HG03457 (cell line): ENCODE measurements around the gene INSYN2A.

ENCODE experiments used
- ATAC-seq: cut with Tn5 transposase; IDR thresholded peaks from one replicate; pipeline ENCODE4 v1.9.1; 2021; ENCODE audit warnings: moderate number of reproducible peaks; ENCODE audit not compliant: unreplicated experiment

INSYN2A gene

DNA sequence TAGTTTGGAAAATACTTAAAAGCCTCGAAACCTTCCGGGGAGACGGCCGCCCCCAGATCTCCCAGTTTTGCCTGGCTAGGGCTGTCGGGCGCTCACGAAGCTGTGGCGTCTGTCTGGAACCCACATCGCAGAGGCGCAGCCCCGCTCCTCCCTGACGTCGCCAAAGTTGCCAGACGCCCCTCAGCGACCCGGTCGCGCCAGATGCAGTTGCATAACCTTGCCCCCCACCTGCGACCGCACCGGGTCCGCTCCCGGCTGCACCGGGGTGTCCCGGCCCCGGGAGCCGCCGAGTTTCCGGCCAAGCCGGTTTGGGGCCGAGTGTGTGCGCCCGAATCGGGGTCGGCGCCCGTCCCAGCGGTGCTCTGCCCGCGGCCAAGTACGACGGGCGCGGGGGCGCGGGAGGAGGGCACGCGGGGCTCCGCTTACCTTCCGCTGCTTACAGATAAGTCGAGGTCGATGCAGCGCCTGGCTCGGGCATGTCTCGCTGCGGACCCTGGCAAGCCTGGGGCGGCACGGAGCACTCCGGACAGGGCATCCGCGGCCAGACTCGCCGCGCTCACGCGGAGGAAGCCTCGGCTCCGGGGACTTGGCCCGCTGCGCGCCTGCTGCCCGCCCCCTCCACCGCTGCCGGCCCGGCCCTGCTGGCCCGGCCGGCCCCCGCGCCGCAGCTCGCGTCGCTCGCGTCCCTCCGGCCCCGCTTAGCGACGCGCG, 665 bp downstream of the INSYN2A start:
- no peak for ATAC-seq

- no peak for ATAC-seq
Observed at GRCh38 chr10:127195041-127195506, 1.3 kb downstream of the INSYN2A start.

DNA sequence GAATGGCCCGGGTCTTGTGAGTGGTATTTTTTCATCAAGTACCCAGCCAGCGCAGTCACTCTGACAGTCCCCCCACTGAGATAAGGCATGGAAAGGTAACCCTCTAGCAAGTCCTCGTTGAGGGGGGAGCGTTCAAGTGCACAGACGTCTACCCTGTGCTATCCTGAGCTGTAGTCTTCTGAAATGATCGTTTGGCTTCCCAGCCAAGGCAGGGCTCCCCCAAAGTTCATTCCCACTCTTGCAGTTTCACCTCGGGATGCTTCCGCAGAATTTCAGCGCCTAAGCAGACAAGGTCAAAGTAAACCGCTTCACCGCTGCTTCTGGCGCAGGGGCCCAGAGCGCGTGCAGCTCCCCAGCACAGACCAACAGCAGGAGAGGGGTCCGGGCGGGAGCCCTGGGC, 1.8 kb downstream of the INSYN2A start:
- ATAC-seq, result no peak

- ATAC-seq, result no peak
Observed at GRCh38 chr10:127194111-127194510, 2.3 kb downstream of the INSYN2A start.

DNA sequence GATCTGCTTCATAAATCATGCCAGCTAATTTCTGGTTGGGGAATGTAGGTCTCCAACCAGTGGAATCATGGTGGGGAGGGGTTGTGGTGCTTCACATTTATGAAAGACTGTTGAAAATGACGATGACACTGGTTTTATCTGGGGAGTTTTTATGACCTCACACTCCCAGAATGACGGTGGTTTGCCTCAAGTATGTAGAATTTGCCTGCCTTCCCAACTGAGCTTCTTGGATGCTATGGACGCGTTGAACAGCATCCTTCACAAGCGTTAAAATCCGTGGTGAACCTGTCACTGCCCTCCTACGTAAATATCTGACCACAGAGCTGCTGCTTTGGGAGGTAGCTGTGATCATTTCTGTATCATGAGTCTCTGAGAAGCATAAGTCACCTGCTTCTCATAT, 3.3 kb downstream of the INSYN2A start:
- ATAC-seq, result no peak

GRCh38 chr10:127190427-127190826, 6.0 kb downstream of the INSYN2A start:
- ATAC-seq, result no peak

- ATAC-seq, result no peak
Observed at GRCh38 chr10:127189226-127189625, 7.2 kb downstream of the INSYN2A start.

GRCh38 chr10:127186813-127187212, 9.6 kb downstream of the INSYN2A start:
- ATAC-seq, result no peak

DNA sequence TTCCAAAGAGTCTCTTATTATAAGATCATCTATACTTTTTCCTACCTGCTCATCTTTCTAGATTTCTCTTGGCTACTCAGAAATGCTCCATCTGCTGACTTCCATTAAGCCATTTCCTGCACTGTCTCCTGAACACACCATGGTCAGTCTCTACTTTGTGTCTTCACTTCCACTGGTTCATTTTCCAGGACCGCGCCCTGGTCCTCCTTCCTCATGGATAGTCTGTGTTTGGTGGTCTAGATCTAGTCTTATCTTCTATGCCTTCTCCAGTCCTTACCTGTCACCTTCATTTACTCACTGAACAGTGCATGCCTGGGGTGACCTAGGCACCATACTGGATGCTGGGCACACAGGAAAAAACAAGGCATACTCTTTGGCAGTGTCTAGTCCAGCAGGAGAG, 11.8 kb downstream of the INSYN2A start:
- no peak for ATAC-seq

GRCh38 chr10:127182161-127182560, 14.2 kb downstream of the INSYN2A start:
- no peak for ATAC-seq

- ATAC-seq, result no peak
Observed at GRCh38 chr10:127179612-127180250, 16.7 kb downstream of the INSYN2A start.

DNA sequence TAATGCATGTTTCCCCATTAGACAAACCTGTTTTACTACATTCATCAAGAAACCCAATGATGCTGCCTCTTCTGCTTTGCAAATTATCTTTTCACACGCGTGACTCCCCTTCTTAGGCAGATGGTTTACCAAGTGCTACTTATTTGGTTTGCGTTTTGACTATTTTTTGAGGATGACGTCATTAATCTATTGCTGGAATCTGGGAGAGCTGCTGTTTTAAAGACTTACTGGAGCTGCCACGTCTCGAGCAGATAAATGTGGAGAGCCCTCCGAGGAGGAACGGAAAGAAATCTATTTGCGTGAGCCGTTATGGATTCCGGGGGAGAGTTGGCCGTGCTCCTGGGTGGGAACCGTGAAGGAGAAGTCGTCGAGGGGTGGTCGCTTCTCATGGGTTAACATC, 19.7 kb downstream of the INSYN2A start:
- no peak for ATAC-seq

DNA sequence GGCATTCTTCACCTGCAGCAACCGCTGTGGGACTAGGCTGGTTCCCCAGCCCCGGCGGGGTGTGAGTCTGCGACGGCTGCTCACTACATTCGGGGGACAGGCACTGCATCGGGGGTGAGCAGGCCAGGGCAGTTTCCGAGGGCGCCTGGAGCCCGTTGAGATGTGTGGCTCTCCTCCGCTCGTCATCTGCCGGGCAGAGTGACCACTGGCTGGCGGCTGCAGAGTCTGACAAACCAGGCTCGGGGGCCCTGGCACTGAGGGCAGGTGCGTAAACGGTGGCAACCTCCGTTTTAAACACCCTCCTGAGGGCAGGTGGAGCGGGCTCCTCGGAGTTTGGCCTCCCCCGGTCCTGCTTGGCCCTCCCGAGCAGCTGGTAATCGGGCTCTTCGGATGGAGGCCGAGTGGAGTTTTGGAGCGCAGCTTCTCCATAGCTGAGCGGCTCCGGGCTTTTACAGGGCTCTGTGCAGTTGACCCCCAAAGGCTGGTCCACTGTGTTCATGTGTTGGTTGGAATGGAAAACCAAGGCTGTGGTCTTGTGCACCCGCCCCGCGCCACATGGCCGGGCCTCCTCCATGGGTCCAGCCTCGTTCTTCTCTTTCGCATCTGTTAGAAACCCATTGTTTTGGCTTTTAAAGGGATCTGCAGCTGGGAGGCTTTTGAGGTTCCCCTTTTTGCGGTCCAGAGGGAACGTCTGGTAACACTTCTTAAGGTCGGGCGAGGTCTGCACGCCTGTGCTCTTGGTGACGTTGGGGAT, 20.9 kb downstream of the INSYN2A start:
- ATAC-seq, result no peak

- ATAC-seq, result no peak
Observed at GRCh38 chr10:127174866-127175265, 21.5 kb downstream of the INSYN2A start.

- ATAC-seq, result no peak
Observed at GRCh38 chr10:127168261-127168660, 28.1 kb downstream of the INSYN2A start.

- ATAC-seq, result no peak
Observed at GRCh38 chr10:127162841-127163240, 33.5 kb downstream of the INSYN2A start.

DNA sequence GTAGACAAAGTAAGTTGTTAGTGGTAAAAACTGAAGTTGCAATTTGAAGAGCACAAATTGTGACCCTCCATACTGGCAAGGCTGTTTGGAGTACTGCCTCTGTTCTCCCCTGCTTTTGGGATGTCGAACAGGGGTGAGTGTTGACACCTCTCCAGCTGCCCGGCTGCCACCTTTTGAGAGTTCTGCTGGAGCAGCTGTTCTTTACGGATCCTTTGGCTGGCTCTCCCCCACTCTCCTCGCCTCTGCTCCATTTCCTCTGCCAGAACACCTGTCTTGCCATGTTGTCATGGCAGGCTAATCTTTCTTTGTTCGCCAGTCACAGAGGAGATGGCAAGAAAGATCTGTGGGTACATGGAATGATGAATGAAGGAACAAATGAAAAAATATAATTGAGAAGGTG, 34.9 kb downstream of the INSYN2A start:
- no peak for ATAC-seq

- no peak for ATAC-seq
Observed at GRCh38 chr10:127159648-127160245, 36.6 kb downstream of the INSYN2A start.

DNA sequence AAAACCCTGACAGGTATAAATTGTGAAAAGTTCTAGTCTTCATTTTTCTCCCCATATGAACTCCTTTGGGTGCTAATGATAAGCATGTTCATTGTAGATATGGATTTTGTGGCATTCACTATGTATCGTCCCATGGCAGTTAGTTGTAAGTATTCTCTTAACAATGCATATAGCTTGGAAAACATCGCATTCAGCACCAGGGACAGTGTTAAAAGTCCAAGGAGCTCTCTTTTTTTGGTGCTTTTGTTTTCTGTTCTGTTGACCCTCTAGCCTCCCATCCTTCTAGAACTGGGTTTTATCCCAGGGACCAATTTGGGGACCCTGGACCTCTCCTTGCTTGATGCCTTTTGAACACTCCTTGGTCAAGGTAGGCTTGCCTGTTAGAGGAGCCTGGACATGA, 37.7 kb downstream of the INSYN2A start:
- no peak for ATAC-seq

DNA sequence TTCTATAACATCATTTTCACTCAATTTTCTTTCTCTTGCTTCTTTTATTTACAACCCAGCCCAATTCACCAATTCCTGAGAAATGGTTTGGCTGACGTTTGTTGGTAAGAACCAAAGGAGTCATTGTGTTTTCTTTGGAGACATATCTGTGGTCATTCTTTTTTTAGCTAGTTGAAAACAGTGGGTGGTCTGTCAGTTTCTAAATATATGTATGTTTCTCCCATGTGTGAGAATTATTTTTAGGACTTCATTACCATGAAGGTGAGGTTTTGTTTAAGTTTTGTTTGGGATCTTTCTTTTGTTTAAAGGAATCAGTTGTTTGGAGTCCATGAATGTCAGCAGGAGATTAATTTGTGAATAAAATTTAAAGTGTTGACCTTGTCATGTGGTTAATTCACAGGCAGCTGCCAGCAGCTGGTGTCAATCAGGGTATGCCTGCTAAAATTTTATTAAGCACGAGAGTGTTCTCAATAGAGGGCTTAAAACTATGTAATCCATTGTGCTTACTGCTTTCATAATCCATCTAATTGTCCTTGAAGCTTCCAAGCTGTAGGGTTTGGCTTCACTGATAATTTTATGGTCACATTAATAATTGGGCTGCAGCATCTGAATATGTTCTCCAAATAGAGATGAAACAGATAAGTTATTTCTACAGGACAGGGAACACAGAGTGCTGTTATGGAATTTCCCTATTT, 38.7 kb downstream of the INSYN2A start:
- ATAC-seq, result no peak

DNA sequence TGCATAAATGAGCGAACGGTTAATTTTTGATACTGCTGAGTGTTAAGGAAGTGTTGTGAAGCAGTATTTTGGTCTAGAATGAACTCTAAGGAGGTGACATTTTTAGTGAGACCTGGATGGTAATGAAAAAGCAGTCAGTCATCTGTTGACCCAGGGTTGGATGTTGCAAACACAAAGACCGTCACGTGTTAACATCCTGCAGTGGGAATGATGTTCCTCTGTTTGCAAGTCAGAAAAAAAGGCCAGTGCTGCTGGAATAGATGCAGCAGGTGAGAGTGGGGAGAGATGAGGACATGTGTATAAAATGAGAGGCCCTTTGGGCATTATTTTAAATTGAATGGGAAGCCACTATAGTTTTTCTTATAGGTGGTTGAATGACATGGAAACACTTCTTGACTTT, 39.3 kb downstream of the INSYN2A start:
- no peak for ATAC-seq
